ENCODE results near the gene IFITM2.
"Not testable (repeated sequence)": the region's sequence is repeated elsewhere in the genome, so short reads cannot be mapped to it uniquely, and the experiment has no call there.

- not testable (repeated sequence) for TF ChIP-seq CTCF, POLR2A (IDR thresholded peaks at IDR 0.05)
Observed at GRCh38 chr11:311013-311748, 3.6 kb downstream of the IFITM2 start.

Data from thyroid gland (tissue), 4 donors.